ENCODE data around the gene RGP1.

RGP1 gene

DNA sequence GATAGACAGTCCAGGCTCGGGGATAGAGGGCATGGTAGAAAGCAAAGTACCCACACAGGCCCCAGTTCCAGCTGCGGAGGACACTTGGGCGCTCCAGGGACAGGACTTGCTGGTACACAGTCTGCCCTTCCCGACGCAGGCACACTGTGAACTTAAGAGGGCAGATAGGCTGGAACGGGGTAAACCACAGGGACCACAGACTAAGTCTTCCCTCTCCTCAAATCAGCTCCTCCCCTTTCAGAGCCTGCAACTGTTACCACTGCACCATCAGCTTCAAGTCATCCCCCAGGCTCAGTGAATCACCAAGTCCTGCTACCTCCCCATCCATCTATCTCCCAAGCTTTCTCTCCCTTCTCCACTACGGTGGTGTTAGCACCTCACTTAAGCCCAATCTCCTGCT, 7.3 kb upstream of the RGP1 start:
- no peak overlapping the region for H3K4me3 ChIP-seq (ENCODE audit: insufficient read depth, low read depth, low read length, poor library complexity, severe bottlenecking)
- DNase-seq = no peak
- no peak overlapping the region for H3K27ac ChIP-seq (ENCODE audit: insufficient read depth, low read length, poor library complexity, severe bottlenecking)
- peaks cover 53% of the 10 kb centered on the region for H3K36me3 ChIP-seq (ENCODE audit: control insufficient read depth, insufficient read depth, low read length)
- H3K4me1 ChIP-seq (ENCODE audit: control insufficient read depth, insufficient read depth, low read length, poor library complexity, severe bottlenecking) = peaks cover 9% of the 10 kb centered on the region
- no peaks in the 10 kb centered on the region for H3K27me3 ChIP-seq (replicated peaks; ENCODE audit: control insufficient read depth, insufficient read depth, low read length, poor library complexity, severe bottlenecking)
- H3K9me3 ChIP-seq (ENCODE audit: control insufficient read depth, low read length) = no peaks in the 10 kb centered on the region

DNA sequence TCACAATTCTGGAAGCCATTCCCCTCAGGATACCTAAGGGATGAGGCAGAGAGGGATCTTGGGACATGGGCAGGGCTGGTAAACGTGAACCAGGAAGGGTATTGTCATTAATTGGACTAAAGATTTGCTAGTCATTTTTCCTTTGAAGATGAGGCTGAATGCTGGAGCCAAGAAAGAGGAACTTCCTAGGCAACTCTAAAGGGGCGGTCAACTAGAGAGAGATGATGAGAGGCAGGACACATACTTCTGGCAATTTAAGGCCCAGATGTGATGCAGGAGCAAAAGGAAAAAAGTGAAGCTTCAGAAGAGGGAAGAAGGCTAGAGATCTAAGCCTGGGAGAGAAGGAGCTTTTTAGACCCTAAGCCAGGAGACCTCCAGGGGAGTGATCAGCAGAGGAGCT, 5.6 kb upstream of the RGP1 start:
- no peaks in the 10 kb centered on the region for H3K27me3 ChIP-seq (replicated peaks; ENCODE audit: control insufficient read depth, insufficient read depth, low read length, poor library complexity, severe bottlenecking)
- no peak for DNase-seq
- H3K4me3 ChIP-seq (ENCODE audit: insufficient read depth, low read depth, low read length, poor library complexity, severe bottlenecking) = no peak overlapping the region
- H3K27ac ChIP-seq (ENCODE audit: insufficient read depth, low read length, poor library complexity, severe bottlenecking) = no peak overlapping the region
- no peaks in the 10 kb centered on the region for H3K9me3 ChIP-seq (ENCODE audit: control insufficient read depth, low read length)
- H3K4me1 ChIP-seq (ENCODE audit: control insufficient read depth, insufficient read depth, low read length, poor library complexity, severe bottlenecking) = peaks cover 25% of the 10 kb centered on the region
- peaks cover 37% of the 10 kb centered on the region for H3K36me3 ChIP-seq (ENCODE audit: control insufficient read depth, insufficient read depth, low read length)

DNA sequence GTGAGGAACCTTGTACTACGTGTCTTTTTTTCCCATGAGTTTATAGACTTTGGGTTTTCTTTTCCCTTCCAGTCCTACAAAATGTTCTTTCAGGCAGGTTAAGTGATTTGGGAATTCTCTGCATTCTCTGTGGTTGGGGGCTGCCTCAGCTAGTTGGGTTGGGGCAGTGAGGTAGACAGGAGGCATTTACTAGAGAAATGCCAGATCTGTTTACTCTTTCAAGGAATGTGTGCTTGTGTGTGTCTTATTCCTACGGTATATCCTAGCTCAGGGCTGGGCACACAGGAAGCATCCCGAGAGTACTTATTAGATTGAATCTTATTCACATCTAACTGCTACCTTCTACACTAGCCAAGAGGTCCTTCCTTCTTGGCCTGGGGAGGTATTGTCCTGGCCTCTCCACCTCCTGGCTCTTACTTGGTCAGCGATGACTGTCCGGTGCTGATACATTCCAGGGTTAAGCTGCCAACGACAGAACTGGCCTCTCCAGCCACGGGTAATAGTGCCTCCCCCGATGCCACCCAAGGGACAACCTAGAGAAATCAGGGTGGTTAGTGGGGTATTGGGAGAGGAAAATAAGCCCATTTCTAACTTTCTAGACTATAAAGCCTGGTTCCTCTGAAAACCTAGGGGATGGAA, 5.1 kb upstream of the RGP1 start:
- Histone ChIP-seq H3K36me3 (ENCODE audit: control insufficient read depth, insufficient read depth, low read length) (peaks cover 31% of the 10 kb centered on the region), H3K27me3 (replicated peaks; ENCODE audit: control insufficient read depth, insufficient read depth, low read length, poor library complexity, severe bottlenecking) (no peaks in the 10 kb centered on the region), H3K27ac (ENCODE audit: insufficient read depth, low read length, poor library complexity, severe bottlenecking) (no peak overlapping the region), H3K9me3 (ENCODE audit: control insufficient read depth, low read length) (no peaks in the 10 kb centered on the region), H3K4me1 (ENCODE audit: control insufficient read depth, insufficient read depth, low read length, poor library complexity, severe bottlenecking) (peaks cover 25% of the 10 kb centered on the region), H3K4me3 (ENCODE audit: insufficient read depth, low read depth, low read length, poor library complexity, severe bottlenecking) (no peak overlapping the region)
- no peak for DNase-seq

DNA sequence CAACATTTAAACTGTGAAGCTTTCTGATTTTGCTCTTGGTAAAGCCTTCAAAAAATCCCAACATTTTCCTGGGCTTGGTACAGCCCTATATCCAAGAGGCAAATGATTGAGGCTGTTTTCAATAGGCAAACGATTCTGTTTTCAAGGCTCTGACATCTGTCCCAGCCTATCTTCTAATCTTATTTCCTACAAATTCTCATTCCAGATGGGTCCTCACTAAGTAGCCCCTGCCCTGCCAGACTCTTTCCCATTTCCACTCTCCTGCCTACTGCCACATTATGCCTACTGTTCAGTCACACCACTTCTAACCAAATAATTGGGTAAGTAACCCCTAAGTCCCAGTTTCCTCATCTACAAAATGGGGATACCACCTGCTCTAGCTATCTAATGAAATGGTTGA, 3.5 kb upstream of the RGP1 start:
- peaks cover 36% of the 10 kb centered on the region for H3K4me1 ChIP-seq (ENCODE audit: control insufficient read depth, insufficient read depth, low read length, poor library complexity, severe bottlenecking)
- no peak overlapping the region for H3K27ac ChIP-seq (ENCODE audit: insufficient read depth, low read length, poor library complexity, severe bottlenecking)
- no peak overlapping the region for H3K4me3 ChIP-seq (ENCODE audit: insufficient read depth, low read depth, low read length, poor library complexity, severe bottlenecking)
- H3K36me3 ChIP-seq (ENCODE audit: control insufficient read depth, insufficient read depth, low read length) = peaks cover 20% of the 10 kb centered on the region
- H3K27me3 ChIP-seq (replicated peaks; ENCODE audit: control insufficient read depth, insufficient read depth, low read length, poor library complexity, severe bottlenecking) = no peaks in the 10 kb centered on the region
- H3K9me3 ChIP-seq (ENCODE audit: control insufficient read depth, low read length) = no peaks in the 10 kb centered on the region
- no peak for DNase-seq

DNA sequence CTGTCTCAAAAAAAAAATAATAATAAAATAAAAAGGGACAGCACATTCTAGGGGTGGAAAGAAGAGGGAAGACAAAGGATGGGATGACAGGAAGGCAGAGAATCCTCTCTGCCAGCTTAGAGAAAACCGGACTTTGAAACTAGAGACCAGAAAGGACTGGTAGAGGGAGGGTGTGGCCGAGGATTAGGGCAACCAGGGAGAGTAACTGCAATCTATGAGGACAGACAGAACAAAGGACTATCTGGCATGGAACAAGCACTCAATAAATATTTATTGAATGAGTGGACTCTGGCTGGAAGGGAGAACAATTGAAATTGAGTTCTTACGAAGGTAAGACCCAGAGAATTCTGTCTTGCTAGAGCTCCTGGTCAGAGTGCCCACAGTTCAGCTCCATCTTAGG, 2.5 kb upstream of the RGP1 start:
- Histone ChIP-seq H3K9me3 (ENCODE audit: control insufficient read depth, low read length) (no peaks in the 10 kb centered on the region), H3K36me3 (ENCODE audit: control insufficient read depth, insufficient read depth, low read length) (peaks cover 29% of the 10 kb centered on the region), H3K4me3 (ENCODE audit: insufficient read depth, low read depth, low read length, poor library complexity, severe bottlenecking) (peak overlapping the region; percentile 91), H3K27ac (ENCODE audit: insufficient read depth, low read length, poor library complexity, severe bottlenecking) (no peak overlapping the region), H3K27me3 (replicated peaks; ENCODE audit: control insufficient read depth, insufficient read depth, low read length, poor library complexity, severe bottlenecking) (no peaks in the 10 kb centered on the region), H3K4me1 (ENCODE audit: control insufficient read depth, insufficient read depth, low read length, poor library complexity, severe bottlenecking) (peaks cover 36% of the 10 kb centered on the region)
- DNase-seq = no peak

DNA sequence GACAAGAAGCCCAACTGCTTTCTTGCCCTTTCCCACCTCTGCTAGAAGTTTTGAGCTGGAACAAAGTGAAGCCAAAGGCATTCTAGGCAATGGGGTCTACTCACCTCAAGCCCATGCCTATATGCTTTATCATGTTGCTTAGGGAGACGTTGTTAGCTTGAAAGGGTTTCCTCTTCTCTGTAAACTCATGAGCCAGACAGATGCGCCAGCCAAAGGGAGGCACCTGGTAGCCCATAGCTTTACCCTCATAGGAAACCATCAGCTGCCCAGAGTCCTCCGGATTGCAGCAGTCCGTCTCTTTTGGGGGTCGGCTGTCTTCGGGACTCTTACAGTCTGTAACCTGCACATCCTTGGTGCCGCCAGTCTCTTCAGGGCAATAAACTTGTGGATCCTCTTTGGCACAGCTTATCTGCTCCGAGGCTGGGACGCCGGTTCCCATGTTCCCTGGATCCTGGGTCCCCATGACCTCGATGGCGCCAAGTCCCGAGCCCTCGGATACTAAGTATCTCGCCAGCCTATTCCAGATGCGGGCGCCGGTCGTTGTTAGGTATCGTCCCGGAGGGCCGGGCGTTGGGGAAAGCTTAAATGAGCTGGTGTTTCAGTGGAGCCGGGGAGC, 737 bp upstream of the RGP1 start:
- DNase-seq = no peak
- Histone ChIP-seq H3K4me3 (ENCODE audit: insufficient read depth, low read depth, low read length, poor library complexity, severe bottlenecking) (peak overlapping the region; percentile 91), H3K4me1 (ENCODE audit: control insufficient read depth, insufficient read depth, low read length, poor library complexity, severe bottlenecking) (peaks cover 36% of the 10 kb centered on the region), H3K36me3 (ENCODE audit: control insufficient read depth, insufficient read depth, low read length) (peaks cover 40% of the 10 kb centered on the region), H3K27ac (ENCODE audit: insufficient read depth, low read length, poor library complexity, severe bottlenecking) (peak overlapping the region; percentile 80), H3K27me3 (replicated peaks; ENCODE audit: control insufficient read depth, insufficient read depth, low read length, poor library complexity, severe bottlenecking) (no peaks in the 10 kb centered on the region), H3K9me3 (ENCODE audit: control insufficient read depth, low read length) (no peaks in the 10 kb centered on the region)

DNA sequence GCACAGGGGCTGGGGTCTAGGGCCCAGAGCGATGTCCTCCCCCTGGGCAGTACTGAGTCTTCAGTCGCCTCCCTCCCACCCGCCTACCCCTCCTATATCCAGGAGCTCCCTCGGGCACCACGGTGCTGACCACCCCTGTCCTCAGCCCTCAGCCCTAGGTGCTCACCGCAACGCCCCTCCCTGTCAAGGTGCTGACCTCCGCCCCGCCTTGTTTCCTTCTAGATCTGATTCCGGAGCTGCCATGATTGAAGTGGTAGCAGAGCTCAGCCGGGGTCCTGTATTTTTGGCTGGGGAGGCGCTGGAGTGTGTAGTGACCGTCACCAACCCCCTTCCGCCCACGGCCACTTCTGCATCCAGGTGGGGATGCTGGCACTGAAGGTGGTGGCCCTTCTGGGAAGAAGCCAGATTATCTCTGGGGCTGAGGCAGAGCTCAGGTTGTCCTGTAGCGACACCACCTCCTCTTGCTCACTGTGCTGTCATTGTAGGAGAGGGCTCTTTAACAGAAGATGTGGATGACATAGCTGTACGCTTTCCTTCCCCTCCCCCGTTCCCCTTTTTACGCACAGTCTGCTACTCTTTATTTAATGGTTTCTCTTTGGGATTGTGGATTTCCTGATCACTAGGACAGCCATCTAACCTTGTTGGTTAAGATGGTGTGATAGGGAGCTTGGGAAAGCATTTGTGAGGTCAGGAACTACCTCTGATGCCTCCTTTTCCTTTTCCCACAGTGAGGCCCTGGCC, 598 bp downstream of the RGP1 start:
- peaks cover 36% of the 10 kb centered on the region for H3K4me1 ChIP-seq (ENCODE audit: control insufficient read depth, insufficient read depth, low read length, poor library complexity, severe bottlenecking)
- H3K9me3 ChIP-seq (ENCODE audit: control insufficient read depth, low read length) = no peaks in the 10 kb centered on the region
- no peaks in the 10 kb centered on the region for H3K27me3 ChIP-seq (replicated peaks; ENCODE audit: control insufficient read depth, insufficient read depth, low read length, poor library complexity, severe bottlenecking)
- H3K4me3 ChIP-seq (ENCODE audit: insufficient read depth, low read depth, low read length, poor library complexity, severe bottlenecking) = peak overlapping the region; percentile 91
- H3K27ac ChIP-seq (ENCODE audit: insufficient read depth, low read length, poor library complexity, severe bottlenecking) = peak overlapping the region; percentile 80
- DNase-seq = peak in 2 of 3 donors; percentile 29 to 42
- H3K36me3 ChIP-seq (ENCODE audit: control insufficient read depth, insufficient read depth, low read length) = peaks cover 30% of the 10 kb centered on the region

DNA sequence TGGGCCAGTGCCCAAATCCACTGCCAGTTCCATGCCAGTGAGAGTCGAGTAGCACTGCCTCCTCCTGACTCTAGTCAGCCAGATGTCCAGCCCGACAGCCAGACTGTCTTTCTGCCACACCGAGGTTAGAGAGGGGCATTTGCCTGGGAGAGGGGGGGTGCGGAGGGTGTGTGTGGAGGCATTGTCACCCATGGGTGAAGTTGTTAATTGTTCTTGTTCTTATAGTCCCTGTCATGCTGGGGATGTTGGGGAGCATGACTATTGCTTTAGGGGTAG, 1.1 kb downstream of the RGP1 start:
- Histone ChIP-seq H3K27me3 (replicated peaks; ENCODE audit: control insufficient read depth, insufficient read depth, low read length, poor library complexity, severe bottlenecking) (no peaks in the 10 kb centered on the region), H3K4me3 (ENCODE audit: insufficient read depth, low read depth, low read length, poor library complexity, severe bottlenecking) (peak overlapping the region; percentile 91), H3K4me1 (ENCODE audit: control insufficient read depth, insufficient read depth, low read length, poor library complexity, severe bottlenecking) (peaks cover 36% of the 10 kb centered on the region), H3K36me3 (ENCODE audit: control insufficient read depth, insufficient read depth, low read length) (peaks cover 29% of the 10 kb centered on the region), H3K27ac (ENCODE audit: insufficient read depth, low read length, poor library complexity, severe bottlenecking) (peak overlapping the region; percentile 80), H3K9me3 (ENCODE audit: control insufficient read depth, low read length) (no peaks in the 10 kb centered on the region)
- no peak for DNase-seq

DNA sequence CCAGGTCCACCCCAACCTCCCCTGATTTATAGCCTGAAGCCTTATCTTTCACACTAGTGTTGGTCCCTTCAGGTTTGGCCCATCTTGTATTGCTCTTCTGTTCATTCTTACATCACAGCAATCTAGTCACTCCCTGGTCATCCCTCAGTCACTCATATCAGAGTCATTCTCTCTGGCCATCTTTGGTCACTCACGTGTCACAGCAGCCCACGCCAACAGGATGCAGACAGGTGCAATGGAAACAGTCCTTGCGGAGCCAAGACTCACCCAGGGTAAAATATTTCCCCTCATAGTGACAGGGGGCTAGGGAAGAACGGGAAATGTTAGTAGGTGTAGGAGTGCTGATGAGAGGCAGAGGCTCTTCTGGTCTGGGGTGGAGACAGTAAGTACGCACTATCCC, 4.4 kb downstream of the RGP1 start:
- Histone ChIP-seq H3K36me3 (ENCODE audit: control insufficient read depth, insufficient read depth, low read length) (peaks cover 29% of the 10 kb centered on the region), H3K27ac (ENCODE audit: insufficient read depth, low read length, poor library complexity, severe bottlenecking) (no peak overlapping the region), H3K27me3 (replicated peaks; ENCODE audit: control insufficient read depth, insufficient read depth, low read length, poor library complexity, severe bottlenecking) (no peaks in the 10 kb centered on the region), H3K4me3 (ENCODE audit: insufficient read depth, low read depth, low read length, poor library complexity, severe bottlenecking) (no peak overlapping the region), H3K9me3 (ENCODE audit: control insufficient read depth, low read length) (no peaks in the 10 kb centered on the region), H3K4me1 (ENCODE audit: control insufficient read depth, insufficient read depth, low read length, poor library complexity, severe bottlenecking) (peaks cover 17% of the 10 kb centered on the region)
- no peak for DNase-seq

DNA sequence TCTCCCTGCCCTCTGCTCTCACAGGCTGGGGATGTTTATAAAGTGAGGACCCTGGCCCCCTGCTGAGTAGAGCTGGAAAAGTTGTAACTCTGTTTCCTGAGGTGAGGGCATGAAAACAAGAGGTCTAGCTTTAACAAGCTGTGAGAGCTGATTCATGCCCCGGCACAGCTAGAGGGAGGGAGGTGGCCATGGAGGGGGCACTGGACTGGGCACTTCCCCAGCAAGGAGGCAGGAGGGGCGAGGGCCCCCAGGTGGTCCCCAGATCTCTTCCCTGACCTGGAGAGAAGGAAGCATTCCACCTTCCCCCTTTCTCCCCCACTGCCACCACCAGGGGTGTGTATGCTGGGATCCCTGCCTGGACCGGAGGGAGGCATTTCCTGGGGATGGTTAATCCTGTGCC, 5.2 kb downstream of the RGP1 start, which contains the start of gene MSMP:
TSS of gene MSMP (minus strand) at position 13 of the 400 bp plus-strand sequence. CDS start 147 bp downstream, outside the sequence.
- peaks cover 17% of the 10 kb centered on the region for H3K4me1 ChIP-seq (ENCODE audit: control insufficient read depth, insufficient read depth, low read length, poor library complexity, severe bottlenecking)
- H3K27ac ChIP-seq (ENCODE audit: insufficient read depth, low read length, poor library complexity, severe bottlenecking) = no peak within 1 kb of the TSS
- no peak within 1 kb of the TSS for H3K4me3 ChIP-seq (ENCODE audit: insufficient read depth, low read depth, low read length, poor library complexity, severe bottlenecking)
- no peaks in the 10 kb centered on the region for H3K9me3 ChIP-seq (ENCODE audit: control insufficient read depth, low read length)
- H3K36me3 ChIP-seq (ENCODE audit: control insufficient read depth, insufficient read depth, low read length) = peaks cover 29% of the 10 kb centered on the region
- DNase-seq = no peak
- H3K27me3 ChIP-seq (replicated peaks; ENCODE audit: control insufficient read depth, insufficient read depth, low read length, poor library complexity, severe bottlenecking) = no peaks in the 10 kb centered on the region
